GM13977 (cell line): ENCODE results near the gene ECEL1.

ENCODE experiments used
- DNase-seq: peaks from one replicate; pipeline ENCODE4 v3.0.0; 2012; ENCODE audit warnings: low spot score
- in situ Hi-C: fragments of 300-500 bp; cut with MboI; formaldehyde crosslinking; loops from one replicate; pipeline ENCODE4 v1.12.0; 2022; ENCODE audit warnings: low sequenced_read_pairs, low pct_unique_long_range_greater_than_20kb, mixed read lengths, inconsistent platforms; ENCODE audit not compliant: unreplicated experiment
- TF ChIP-seq, protein P1 (sequence below): IDR thresholded peaks from 2 replicates; pipeline ENCODE4 v1.5.1; 2012; ENCODE audit warnings: mild to moderate bottlenecking, control low read depth; ENCODE audit not compliant: insufficient read depth; ENCODE audit errors: extremely low read depth, missing control alignments

The ECEL1 gene

DNA sequence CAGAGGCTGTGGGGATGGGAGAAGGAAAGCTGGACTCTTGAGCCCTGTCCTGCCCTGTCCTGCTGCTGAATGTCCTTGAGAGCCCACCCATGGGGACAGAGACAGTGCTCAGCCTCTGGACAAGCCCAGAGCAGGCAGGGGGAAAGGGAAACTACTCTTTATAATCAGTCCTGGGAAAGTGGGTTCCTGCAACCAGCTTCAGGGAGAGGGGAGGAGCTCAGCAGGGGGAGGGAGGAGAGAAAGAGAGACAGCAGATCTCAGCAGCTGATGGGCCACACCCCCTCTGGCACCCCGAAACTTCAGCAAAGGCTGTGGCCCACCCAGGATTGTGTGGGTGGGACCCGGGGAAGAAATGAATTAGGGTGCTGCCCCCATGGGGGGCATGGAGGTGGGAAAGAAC lies 11.6 kb downstream of the ECEL1 start:
- in situ Hi-C loops, result no loop called here
- TF ChIP-seq, protein P1, sequence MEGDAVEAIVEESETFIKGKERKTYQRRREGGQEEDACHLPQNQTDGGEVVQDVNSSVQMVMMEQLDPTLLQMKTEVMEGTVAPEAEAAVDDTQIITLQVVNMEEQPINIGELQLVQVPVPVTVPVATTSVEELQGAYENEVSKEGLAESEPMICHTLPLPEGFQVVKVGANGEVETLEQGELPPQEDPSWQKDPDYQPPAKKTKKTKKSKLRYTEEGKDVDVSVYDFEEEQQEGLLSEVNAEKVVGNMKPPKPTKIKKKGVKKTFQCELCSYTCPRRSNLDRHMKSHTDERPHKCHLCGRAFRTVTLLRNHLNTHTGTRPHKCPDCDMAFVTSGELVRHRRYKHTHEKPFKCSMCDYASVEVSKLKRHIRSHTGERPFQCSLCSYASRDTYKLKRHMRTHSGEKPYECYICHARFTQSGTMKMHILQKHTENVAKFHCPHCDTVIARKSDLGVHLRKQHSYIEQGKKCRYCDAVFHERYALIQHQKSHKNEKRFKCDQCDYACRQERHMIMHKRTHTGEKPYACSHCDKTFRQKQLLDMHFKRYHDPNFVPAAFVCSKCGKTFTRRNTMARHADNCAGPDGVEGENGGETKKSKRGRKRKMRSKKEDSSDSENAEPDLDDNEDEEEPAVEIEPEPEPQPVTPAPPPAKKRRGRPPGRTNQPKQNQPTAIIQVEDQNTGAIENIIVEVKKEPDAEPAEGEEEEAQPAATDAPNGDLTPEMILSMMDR, result no peak
- DNase-seq, result no peak

DNA sequence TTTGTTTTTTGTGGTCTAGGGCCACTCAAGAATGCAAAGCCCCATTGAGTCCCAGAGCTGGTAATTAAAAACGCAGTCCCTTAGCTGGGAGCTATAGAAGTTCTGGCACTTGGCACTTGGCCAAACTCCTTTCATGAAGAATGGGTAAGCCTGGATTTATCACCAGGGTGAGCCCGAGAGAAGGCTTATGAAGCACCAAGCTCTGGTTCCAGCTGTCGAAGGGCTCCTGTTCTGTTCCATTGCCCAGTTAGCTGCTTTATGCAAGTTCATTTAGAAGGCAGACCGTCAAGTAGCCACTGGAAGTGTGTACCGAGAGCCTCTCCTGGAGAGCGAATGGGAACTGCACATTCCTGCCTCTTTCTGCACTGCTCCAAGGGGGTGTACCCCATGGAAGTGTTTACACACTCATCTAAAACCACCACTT lies 14.2 kb downstream of the ECEL1 start:
- TF ChIP-seq, protein P1, result no peak
- no peak for DNase-seq
- in situ Hi-C loops, result no loop called here

DNA sequence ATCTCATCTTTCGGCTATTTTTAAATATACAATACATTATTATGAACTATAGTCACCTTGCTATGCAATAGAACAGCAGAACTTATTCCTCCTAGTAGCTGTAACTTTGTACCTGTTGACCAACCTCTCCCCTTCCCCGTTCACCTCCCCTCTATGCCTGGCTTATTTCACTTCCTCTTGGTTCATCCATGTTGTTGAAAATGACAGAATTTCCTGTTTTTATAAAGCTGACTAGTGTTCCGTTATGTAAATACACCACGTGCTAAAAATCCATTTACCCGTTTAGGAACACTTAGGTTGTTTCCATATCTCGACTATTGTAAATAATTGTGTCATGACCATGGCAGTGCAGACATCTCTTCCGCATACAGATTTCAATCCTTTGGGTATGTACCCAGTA lies 21.4 kb downstream of the ECEL1 start:
- in situ Hi-C loops, result no loop called here
- TF ChIP-seq, protein P1, result no peak
- no peak for DNase-seq

DNA sequence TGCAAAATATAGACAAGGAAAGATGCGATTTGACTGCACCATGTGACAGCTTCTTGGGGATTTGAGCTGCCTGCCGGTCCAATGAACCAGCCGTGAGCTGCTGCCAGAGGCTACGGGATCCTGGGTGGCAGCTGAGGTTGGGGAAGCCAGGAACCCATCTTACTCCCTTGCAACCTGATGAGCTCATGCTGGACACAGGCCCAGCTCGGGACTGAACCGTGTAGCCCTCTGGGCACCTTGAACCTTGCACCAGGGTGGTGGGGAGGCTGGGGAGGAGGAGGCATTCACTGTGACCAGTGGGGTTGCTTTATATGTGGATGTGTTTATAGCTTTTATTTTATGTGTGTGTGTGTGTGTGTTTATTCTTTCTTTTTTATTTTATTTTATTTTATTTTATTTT lies 22.6 kb downstream of the ECEL1 start:
- TF ChIP-seq, protein P1, result no peak

DNA sequence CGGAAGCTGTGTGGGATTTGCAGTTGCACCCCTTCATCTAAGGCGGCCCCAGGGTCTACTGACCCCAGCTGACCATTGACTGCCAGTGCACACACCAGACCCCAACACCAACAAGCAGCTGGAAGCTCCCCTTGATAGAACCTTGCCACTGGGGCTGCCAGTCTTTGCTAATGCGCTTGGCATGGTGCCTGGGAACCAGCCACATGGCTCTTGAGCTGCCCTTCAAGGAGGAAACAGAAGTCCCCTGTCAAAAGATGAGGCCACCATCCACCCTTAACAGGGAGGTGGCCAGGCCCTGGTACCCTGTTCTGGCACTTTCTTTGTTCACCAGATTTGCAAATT lies 23.1 kb downstream of the ECEL1 start:
- no peak for DNase-seq
- TF ChIP-seq, protein P1, result no peak
- in situ Hi-C loops, result no loop called here

More for the DNA sequence above, 22.6 kb downstream of the ECEL1 start:
- in situ Hi-C loops, result no loop called here
- DNase-seq, result no peak

DNA sequence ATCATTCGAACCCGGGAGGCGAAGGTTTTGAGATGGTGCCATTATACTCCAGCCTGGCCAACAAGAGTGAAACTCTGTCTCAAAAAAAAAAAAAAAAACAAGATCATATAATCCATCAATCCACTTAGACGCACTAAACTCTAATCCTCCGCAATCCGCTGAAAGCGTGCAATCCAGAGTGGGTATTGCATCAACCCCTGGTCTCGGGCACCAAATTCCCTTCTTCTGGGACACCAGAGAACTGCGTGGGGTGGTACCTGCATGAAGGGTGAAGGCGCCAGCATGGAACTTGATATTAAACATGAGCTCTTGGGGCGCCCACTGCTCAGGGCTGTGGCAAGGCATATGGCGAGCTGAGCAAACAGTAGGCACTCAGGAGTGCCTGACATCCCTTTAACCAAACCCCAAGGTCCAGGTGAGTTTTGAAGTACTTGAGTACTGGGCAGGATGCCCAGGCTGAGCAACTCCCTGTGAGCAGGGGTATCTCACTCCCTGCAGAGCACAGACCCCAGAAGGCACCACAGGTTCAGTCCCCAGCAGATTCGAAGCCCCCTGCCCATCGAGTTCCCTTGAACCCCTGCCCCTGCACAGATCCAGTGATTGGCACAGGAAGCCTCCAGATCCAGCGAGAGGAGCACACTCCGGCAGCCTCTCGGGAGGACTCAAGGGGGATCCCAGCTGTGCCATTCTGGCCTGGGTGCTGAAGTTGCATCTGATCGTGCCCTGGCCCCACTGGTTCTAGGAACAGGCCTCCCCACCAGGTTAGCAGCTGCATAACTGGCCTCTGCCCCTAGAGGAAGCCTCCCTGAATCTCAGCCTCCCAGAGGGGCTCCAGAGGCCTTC lies 23.7 kb downstream of the ECEL1 start:
- in situ Hi-C loops, result no loop called here
- TF ChIP-seq, protein P1, result no peak
- no peak for DNase-seq
